Caco-2 (cell line): ENCODE data around the gene SAMD5. TPM values are rescaled to one million over a fixed set of nuclear protein-coding genes. Genes with fewer than 3 reads are reported as not detected.

Experiments
- BruUV-seq: library from RNA; stranded (reverse); fragments of 400-500 nt; replicated peaks from 2 replicates; lab custom pipeline; 2021; lab: Mats Ljungman, UMichigan
- CTCF ChIA-PET: fragments of 300-600 bp; sonication (Branson Sonifier 250); formaldehyde crosslinking; loops from one replicate; lab custom pipeline; 2022; ENCODE audit warnings: antibody characterized with exemption; lab: Charles Lee
- POLR2A ChIA-PET: fragments of 300-600 bp; sonication (Branson Sonifier 250); formaldehyde crosslinking; loops from one replicate; lab custom pipeline; 2022; ENCODE audit warnings: antibody characterized with exemption; lab: Charles Lee
- DNase-seq, 2 experiments: peaks; one replicate each; pipeline versions ENCODE4 v3.0.0 to v3.0.0-alpha.2; 2020 to 2022
- H3K27me3 ChIP-seq: replicated peaks from 2 replicates; pipeline ENCODE4 v1.6.0; 2011; ENCODE audit warnings: low read length; ENCODE audit not compliant: control insufficient read depth, insufficient read depth
- H3K36me3 ChIP-seq: 2 replicates; pipeline ENCODE4 v1.5.1; 2011; ENCODE audit warnings: low read length; ENCODE audit not compliant: control insufficient read depth, insufficient read depth
- H3K4me1 ChIP-seq: fragments of 250-450 bp; sonication (Bioruptor Pico); 2 replicates; pipeline ENCODE4 v1.5.1; 2020; ENCODE audit warnings: mild to moderate bottlenecking
- H3K4me3 ChIP-seq: 2 replicates; pipeline ENCODE4 v1.5.1; 2011; ENCODE audit warnings: low read depth, mild to moderate bottlenecking, control low read depth, low read length
- H3K9me3 ChIP-seq: fragments of 250-450 bp; sonication (Bioruptor Pico); 2 replicates; pipeline ENCODE4 v1.5.1; 2020; ENCODE audit warnings: mild to moderate bottlenecking, moderate library complexity
- H3K27ac Mint-ChIP-seq: one replicate; pipeline ENCODE4 v1.8.0; 2022; ENCODE audit warnings: mixed read lengths; ENCODE audit not compliant: unreplicated experiment
- H3K27me3 Mint-ChIP-seq: one replicate; pipeline ENCODE4 v1.8.0; 2022; ENCODE audit warnings: mixed read lengths; ENCODE audit not compliant: insufficient read depth, unreplicated experiment
- H3K36me3 Mint-ChIP-seq: one replicate; pipeline ENCODE4 v1.8.0; 2022; ENCODE audit warnings: mild to moderate bottlenecking, mixed read lengths; ENCODE audit not compliant: insufficient read depth, unreplicated experiment
- H3K4me1 Mint-ChIP-seq: one replicate; pipeline ENCODE4 v1.8.0; 2022; ENCODE audit warnings: low read depth, mixed read lengths; ENCODE audit not compliant: unreplicated experiment
- H3K4me3 Mint-ChIP-seq: one replicate; pipeline ENCODE4 v1.8.0; 2022; ENCODE audit warnings: mild to moderate bottlenecking, moderate library complexity, mixed read lengths; ENCODE audit not compliant: unreplicated experiment
- H3K9me3 Mint-ChIP-seq: one replicate; pipeline ENCODE4 v1.8.0; 2022; ENCODE audit warnings: mixed read lengths; ENCODE audit not compliant: unreplicated experiment
- intact Hi-C: fragments of 100-400 bp; cut with micrococcal nuclease; formaldehyde crosslinking; loops from one replicate; pipeline ENCODE4 v1.10.0; 2022; ENCODE audit not compliant: unreplicated experiment
- total RNA-seq: library from RNA; stranded (reverse); gene quantifications from 2 replicates; pipeline ENCODE4 v1.2.3, GENCODE V29; 2022
- TF ChIP-seq, protein P1 (sequence below), 2 experiments: fragments of 200-600 bp in 1 of 2; IDR thresholded peaks; 1 replicate in 1 of 2; 2 replicates in 1 of 2; pipeline versions ENCODE4 v1.5.1 to v1.8.0; 2011 to 2022; ENCODE audit warnings: antibody characterized with exemption in 1 of 2, control low read depth in 1 of 2, inconsistent platforms in 1 of 2, low read depth in 1 of 2, low read length in 1 of 2, mild to moderate bottlenecking in 1 of 2, moderate library complexity in 1 of 2; ENCODE audit not compliant: insufficient read depth in 1 of 2, severe bottlenecking in 1 of 2, unreplicated experiment in 1 of 2

The SAMD5 gene
- total RNA-seq, 1 experiment from 2014 or later = 13.4 TPM

DNA sequence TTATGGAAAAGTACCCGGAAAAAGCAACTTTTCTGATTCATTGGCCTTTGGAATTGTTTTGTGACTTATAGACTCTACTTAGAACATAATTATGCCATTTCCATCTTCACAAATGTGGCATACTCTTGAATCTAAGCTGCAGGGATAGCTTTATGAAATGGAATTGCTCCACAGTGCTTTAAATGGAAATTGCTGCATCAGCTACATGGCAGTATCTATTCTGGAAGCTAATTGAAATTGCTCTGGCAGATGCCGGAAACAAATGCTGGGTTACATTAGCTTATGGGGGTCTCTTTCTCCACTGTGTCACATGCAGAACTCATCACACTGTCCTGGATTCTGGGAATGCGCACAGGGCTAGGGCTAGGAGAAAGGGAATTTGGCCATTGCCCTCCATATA is 108.9 kb downstream of the SAMD5 start:
- DNase-seq = no peak
- Mint-ChIP-seq H3K4me1 (peaks cover 9% of the 10 kb centered on the region), H3K9me3 (no peaks in the 10 kb centered on the region), H3K27me3 (no peaks in the 10 kb centered on the region), H3K4me3 (no peak overlapping the region), H3K36me3 (no peaks in the 10 kb centered on the region), H3K27ac (no peak overlapping the region)
- TF ChIP-seq, protein P1, sequence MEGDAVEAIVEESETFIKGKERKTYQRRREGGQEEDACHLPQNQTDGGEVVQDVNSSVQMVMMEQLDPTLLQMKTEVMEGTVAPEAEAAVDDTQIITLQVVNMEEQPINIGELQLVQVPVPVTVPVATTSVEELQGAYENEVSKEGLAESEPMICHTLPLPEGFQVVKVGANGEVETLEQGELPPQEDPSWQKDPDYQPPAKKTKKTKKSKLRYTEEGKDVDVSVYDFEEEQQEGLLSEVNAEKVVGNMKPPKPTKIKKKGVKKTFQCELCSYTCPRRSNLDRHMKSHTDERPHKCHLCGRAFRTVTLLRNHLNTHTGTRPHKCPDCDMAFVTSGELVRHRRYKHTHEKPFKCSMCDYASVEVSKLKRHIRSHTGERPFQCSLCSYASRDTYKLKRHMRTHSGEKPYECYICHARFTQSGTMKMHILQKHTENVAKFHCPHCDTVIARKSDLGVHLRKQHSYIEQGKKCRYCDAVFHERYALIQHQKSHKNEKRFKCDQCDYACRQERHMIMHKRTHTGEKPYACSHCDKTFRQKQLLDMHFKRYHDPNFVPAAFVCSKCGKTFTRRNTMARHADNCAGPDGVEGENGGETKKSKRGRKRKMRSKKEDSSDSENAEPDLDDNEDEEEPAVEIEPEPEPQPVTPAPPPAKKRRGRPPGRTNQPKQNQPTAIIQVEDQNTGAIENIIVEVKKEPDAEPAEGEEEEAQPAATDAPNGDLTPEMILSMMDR (IDR thresholded peaks at IDR 0.05; ENCODE audit: insufficient read depth in 1 of 2, low read depth in 1 of 2, low read length in 1 of 2, severe bottlenecking in 1 of 2, unreplicated experiment in 1 of 2) = no peak
- Histone ChIP-seq H3K27me3 (no peaks in the 10 kb centered on the region), H3K36me3 (no peaks in the 10 kb centered on the region), H3K9me3 (no peaks in the 10 kb centered on the region), H3K4me3 (no peak overlapping the region), H3K4me1 (no peaks in the 10 kb centered on the region)
- ChIA-PET CTCF (no interaction called here), POLR2A (no interaction called here)
- intact Hi-C loops = no loop called here
- no TSS peak for BruUV-seq

DNA sequence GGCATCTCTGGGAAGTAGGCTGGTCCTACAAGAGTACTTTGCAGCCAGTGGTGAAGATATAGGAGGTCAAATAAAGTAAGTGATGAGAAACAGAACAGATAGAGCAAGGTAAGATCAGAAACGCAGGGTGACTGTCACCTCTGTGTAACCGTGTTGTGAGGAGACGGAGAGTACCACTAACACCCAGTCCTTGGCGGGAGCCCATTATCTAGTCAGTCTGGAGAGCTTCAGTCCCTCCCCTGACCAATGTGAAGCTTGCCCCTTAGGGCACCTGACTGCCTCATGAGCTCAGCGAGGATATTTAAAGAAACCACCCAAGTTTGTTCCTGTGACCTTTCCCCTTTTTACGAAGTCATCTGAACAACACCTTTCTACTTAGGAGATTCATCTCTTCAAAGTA is 110.0 kb downstream of the SAMD5 start:
- no peak overlapping the region for H3K4me3 Mint-ChIP-seq
- BruUV-seq = no TSS peak
- CTCF ChIA-PET = no interaction called here
- H3K9me3 Mint-ChIP-seq = no peaks in the 10 kb centered on the region
- no peak overlapping the region for H3K27ac Mint-ChIP-seq
- no peaks in the 10 kb centered on the region for H3K4me1 ChIP-seq
- H3K36me3 Mint-ChIP-seq = no peaks in the 10 kb centered on the region
- H3K4me3 ChIP-seq = no peak overlapping the region
- no peaks in the 10 kb centered on the region for H3K27me3 Mint-ChIP-seq
- no peaks in the 10 kb centered on the region for H3K27me3 ChIP-seq
- POLR2A ChIA-PET = no interaction called here
- DNase-seq = no peak
- intact Hi-C loops = no loop called here
- TF ChIP-seq, protein P1 (IDR thresholded peaks at IDR 0.05; ENCODE audit: insufficient read depth in 1 of 2, low read depth in 1 of 2, low read length in 1 of 2, severe bottlenecking in 1 of 2, unreplicated experiment in 1 of 2) = no peak
- peaks cover 9% of the 10 kb centered on the region for H3K4me1 Mint-ChIP-seq
- H3K9me3 ChIP-seq = no peaks in the 10 kb centered on the region
- no peaks in the 10 kb centered on the region for H3K36me3 ChIP-seq

DNA sequence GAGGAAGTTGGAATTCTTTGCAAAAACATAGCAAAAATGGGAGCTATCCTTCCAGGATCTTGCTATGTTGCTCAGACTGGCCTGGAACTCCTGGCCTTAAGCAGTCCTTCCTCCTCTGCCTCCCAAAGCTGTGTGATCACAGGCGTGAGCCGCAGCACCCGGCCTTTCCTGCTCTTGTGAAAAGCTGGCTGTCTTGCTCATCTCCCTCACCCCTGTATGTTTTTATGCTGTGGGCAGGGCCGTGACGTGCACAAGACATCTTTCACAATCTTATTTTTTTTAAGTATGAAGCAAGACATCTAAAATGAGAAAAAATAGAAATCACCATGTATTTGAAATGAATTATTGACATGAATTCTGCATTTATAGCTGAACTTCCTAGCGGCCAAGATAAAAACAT is 110.4 kb downstream of the SAMD5 start:
- Mint-ChIP-seq H3K9me3 (no peaks in the 10 kb centered on the region), H3K4me3 (no peak overlapping the region), H3K27ac (no peak overlapping the region), H3K27me3 (no peaks in the 10 kb centered on the region), H3K36me3 (no peaks in the 10 kb centered on the region), H3K4me1 (peaks cover 9% of the 10 kb centered on the region)
- TF ChIP-seq, protein P1 (IDR thresholded peaks at IDR 0.05; ENCODE audit: insufficient read depth in 1 of 2, low read depth in 1 of 2, low read length in 1 of 2, severe bottlenecking in 1 of 2, unreplicated experiment in 1 of 2) = no peak
- no peak overlapping the region for H3K4me3 ChIP-seq
- BruUV-seq = no TSS peak
- no peaks in the 10 kb centered on the region for H3K27me3 ChIP-seq
- DNase-seq = no peak
- no peaks in the 10 kb centered on the region for H3K9me3 ChIP-seq
- intact Hi-C loops = no loop called here
- POLR2A ChIA-PET = no interaction called here
- H3K4me1 ChIP-seq = no peaks in the 10 kb centered on the region
- H3K36me3 ChIP-seq = no peaks in the 10 kb centered on the region
- CTCF ChIA-PET = no interaction called here
